Umbilical cord (tissue), 2 donors: ENCODE data around the gene NISCH. TPM values are rescaled to one million over a fixed set of nuclear protein-coding genes. Genes with fewer than 3 reads are reported as not detected.

ENCODE experiments used
- DNase-seq: peaks from one replicate; pipeline ENCODE4 v3.0.0-alpha.2; 2015; ENCODE audit warnings: low spot score
- total RNA-seq: library from RNA; depleted of rRNA; stranded (reverse); fragments of >200 nt; gene quantifications from one replicate; pipeline ENCODE4 v1.2.3, GENCODE V29; 2014; ENCODE audit warnings: low replicate concordance; ENCODE audit not compliant: insufficient read depth

NISCH gene
- total RNA-seq, 1 donor from 2014 or later: 61.4 TPM

- no peak for DNase-seq
Observed at GRCh38 chr3:52512727-52513126, 57.3 kb downstream of the NISCH start.

- DNase-seq: no peak
Observed at GRCh38 chr3:52513281-52513680, 57.9 kb downstream of the NISCH start.

GRCh38 chr3:52514576-52514975, 59.2 kb downstream of the NISCH start:
- DNase-seq: no peak

GRCh38 chr3:52515192-52515591, 59.8 kb downstream of the NISCH start:
- DNase-seq: no peak

DNA sequence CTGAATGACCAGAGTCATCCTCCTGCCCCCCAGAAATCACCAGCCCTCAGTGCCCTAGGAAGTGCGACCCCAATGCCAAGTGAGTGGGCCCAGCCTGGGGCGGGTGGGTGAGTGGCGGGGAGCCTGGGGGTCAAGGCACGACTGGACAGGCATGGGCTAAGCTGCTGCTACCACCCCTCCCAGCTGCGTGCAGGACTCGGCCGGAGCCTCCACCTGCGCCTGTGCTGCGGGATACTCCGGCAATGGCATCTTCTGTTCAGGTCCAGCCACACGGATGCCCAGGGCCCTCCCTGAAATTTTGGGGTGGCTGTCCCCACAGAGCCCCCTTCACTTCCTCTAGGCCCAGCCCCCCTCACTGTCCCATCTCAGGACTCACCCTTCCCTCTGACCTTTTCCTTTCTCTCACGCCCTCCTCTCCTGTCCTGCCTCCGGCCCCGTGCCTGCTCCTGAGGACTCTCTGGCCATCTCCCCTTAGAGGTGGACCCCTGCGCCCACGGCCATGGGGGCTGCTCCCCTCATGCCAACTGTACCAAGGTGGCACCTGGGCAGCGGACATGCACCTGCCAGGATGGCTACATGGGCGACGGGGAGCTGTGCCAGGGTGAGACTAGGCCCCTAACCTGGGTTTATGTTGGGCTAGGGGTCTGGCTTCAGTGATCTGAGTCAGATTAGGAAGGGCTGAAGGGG, 61.2 kb downstream of the NISCH start:
- DNase-seq: no peak

DNA sequence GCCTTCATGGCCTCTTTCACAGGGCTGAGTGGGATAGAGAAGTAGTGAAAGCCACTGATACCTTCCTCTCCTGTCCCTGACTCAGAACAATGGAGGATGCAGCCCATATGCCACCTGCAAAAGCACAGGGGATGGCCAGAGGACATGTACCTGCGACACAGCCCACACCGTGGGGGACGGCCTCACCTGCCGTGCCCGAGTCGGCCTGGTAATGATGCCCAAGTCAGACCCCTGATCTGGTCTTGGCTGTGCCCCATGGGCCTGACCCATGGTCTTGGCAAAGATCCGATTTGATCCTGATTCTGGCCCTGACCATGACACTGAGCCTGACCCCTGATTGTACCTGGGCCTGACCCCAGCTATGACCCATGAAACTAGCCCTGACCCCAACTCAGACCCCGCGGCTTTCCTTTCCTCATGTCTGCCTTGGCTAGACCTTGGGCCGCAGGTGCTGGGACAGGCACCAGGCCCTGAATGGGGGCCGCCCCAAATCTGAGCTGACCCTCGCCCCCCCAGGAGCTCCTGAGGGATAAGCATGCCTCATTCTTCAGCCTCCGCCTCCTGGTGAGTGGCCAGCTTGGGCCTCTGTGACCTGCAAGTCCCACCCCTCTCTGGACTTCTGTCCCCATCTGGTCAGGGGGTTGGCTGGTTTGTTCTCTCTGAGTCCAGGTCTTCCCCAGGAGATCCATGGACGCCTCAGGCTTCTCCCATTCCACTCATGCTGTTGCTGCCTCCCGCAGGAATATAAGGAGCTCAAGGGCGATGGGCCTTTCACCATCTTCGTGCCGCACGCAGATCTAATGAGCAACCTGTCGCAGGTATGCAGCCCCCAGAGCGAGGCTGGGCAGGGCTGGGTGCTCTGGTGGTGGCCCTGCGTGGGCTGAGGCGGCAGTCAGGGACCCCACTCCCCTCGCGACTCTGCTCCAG, 62.7 kb downstream of the NISCH start:
- DNase-seq: no peak

DNA sequence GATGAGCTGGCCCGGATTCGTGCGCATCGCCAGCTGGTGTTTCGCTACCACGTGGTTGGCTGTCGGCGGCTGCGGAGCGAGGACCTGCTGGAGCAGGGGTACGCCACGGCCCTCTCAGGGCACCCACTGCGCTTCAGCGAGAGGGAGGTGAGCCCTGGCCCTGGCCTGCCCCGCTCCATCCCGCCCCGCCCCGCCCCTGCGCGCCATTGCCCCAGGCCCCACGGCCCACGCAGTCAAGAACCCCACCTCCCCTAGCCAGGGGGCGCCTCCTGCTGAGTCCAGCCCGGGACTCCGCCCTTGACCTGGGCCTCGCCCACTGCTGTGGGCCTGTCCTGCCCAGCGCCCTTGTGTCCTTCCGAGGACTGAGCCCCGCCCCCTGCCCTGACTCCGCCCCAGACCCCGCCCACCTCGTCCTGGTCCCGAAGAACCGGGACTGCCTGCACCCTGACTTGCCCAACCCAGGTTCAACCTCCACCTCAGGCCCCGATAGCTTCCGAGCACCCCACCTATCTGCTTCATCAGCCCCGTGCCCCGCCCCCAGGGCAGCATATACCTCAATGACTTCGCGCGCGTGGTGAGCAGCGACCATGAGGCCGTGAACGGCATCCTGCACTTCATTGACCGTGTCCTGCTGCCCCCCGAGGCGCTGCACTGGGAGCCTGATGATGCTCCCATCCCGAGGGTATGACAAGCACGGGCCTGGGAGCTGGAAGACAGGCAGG, 63.5 kb downstream of the NISCH start:
- DNase-seq: no peak

GRCh38 chr3:52519445-52520140, 64.2 kb downstream of the NISCH start:
- DNase-seq: no peak

DNA sequence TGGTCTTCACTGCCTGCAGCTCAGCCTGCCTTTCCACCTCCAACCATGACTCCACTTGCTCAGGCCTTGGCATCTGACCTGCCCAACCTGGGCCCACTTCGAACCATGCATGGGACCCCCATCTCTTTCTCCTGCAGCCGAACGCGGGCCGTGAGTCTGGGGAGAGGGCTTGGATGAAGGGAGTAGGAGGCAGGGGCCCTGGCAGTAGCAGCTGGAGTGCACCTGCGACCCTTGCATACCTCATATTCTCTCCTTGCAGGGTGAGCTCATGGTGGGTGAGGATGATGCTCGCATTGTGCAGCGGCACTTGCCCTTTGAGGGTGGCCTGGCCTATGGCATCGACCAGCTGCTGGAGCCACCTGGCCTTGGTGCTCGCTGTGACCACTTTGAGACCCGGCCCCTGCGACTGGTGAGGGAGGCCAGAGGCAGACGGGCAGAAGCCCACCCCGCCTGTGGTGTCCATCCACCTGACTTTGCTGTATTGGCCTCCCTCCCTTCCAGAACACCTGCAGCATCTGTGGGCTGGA, 64.8 kb downstream of the NISCH start:
- no peak for DNase-seq

DNA sequence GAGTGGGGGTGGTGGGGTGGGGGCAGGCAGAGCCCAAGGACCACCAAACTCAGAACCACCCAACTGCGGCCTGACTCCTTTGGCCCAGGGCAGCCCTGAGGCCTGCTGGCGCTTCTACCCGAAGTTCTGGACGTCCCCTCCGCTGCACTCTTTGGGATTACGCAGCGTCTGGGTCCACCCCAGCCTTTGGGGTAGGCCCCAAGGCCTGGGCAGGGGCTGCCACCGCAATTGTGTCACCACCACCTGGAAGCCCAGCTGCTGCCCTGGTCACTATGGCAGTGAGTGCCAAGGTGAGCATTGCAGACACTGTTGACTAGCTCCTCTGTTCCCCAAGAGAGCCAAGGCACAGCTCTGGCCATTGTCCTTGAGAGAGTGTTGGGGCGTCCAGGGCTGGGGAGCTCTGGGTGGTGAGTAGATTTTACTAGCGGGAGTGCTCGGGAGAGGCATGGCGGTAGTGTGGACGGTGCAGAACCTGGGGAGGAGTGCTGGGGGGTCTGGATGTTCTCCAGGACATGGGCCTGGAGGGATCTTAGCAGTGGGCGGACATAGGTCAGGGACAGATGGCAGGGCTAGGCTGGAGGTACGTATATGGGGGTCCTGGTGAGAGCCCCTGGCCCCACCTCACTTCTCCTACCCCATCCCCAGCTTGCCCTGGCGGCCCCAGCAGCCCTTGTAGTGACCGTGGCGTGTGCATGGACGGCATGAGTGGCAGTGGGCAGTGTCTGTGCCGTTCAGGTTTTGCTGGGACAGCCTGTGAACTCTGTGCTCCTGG, 65.5 kb downstream of the NISCH start:
- DNase-seq: no peak

DNA sequence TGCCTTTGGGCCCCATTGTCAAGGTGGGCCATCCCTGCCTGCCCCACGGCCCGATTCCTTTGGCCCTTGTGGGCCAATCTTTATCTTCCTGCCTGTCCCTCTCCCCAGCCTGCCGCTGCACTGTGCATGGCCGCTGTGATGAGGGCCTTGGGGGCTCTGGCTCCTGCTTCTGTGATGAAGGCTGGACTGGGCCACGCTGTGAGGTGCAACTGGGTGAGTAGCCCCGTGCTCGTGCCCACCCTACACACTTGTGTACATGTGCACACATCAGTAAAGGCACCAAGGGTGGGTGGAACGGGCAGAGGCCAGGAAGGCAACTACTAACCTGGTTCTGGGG, 66.1 kb downstream of the NISCH start:
- no peak for DNase-seq

DNA sequence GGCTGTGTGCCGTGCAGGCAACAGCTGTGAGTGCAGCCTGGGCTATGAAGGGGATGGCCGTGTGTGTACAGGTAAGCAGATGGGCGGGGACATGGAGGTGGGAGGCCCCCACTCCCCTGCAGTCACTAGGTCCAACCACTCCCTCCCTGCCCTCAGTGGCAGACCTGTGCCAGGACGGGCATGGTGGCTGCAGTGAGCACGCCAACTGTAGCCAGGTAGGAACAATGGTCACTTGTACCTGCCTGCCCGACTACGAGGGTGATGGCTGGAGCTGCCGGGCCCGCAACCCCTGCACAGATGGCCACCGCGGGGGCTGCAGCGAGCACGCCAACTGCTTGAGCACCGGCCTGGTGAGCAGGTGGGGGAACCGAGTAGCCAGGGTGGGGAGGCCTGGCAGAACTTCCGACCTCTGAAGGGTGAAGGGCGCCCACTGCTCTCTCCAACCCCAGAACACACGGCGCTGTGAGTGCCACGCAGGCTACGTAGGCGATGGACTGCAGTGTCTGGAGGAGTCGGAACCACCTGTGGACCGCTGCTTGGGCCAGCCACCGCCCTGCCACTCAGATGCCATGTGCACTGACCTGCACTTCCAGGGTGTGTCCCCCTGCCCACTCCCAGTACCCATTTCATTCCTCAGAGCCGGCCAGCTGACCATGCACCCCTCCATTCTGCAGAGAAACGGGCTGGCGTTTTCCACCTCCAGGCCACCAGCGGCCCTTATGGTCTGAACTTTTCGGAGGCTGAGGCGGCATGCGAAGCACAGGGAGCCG, 66.7 kb downstream of the NISCH start:
- no peak for DNase-seq

- no peak for DNase-seq
Observed at GRCh38 chr3:52522651-52523251, 67.3 kb downstream of the NISCH start.

DNA sequence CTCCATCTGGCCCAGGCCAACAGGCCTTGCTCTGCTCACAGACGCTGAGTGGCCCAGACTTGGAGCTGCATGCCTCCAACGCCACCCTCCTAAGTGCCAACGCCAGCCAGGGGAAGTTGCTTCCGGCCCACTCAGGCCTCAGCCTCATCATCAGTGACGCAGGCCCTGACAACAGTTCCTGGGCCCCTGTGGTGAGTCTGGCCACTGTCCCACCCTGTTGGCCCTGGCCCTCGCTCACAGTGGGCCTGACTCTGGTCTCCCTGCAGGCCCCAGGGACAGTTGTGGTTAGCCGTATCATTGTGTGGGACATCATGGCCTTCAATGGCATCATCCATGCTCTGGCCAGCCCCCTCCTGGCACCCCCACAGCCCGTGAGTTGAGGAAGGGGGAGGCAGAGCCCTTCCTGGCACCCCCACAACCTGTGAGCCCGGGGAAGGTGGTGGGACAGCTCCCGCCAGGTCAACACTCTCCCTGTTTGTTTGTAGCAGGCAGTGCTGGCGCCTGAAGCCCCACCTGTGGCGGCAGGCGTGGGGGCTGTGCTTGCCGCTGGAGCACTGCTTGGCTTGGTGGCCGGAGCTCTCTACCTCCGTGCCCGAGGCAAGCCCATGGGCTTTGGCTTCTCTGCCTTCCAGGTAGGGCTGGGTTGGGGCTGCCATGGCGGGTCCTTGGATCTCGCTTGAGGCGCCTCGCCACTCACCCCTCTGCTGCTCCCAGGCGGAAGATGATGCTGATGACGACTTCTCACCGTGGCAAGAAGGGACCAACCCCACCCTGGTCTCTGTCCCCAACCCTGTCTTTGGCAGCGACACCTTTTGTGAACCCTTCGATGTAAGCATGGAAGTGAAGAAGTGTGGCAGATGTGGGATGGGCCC, 68.2 kb downstream of the NISCH start:
- DNase-seq: no peak

DNA sequence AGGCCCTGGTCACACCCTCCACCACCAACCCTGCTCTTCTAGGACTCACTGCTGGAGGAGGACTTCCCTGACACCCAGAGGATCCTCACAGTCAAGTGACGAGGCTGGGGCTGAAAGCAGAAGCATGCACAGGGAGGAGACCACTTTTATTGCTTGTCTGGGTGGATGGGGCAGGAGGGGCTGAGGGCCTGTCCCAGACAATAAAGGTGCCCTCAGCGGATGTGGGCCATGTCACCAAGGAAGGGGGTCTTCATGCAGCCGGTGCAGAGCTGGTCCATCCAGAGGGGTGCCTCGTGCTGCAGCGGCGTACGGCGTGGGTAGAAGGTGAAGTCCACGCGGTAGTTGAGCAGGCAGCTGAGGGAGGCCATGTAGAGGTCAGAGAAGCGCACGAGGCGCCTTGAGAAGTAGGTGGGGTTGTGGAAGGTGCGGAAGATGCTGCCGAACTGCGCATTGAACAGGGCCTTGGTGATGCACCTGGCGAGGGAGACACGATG, 68.9 kb downstream of the NISCH start:
- no peak for DNase-seq

GRCh38 chr3:52524752-52525679, 69.6 kb downstream of the NISCH start:
- peak; percentile 80 for DNase-seq
